SJSA1 (cell line): ENCODE data around the gene F2RL2. TPM values are rescaled to one million over a fixed set of nuclear protein-coding genes. Genes with fewer than 3 reads are reported as not detected.
"Not testable (repeated sequence)": the region's sequence is repeated elsewhere in the genome, so short reads cannot be mapped to it uniquely, and the experiment has no call there.

Source experiments
- DNase-seq, 2 experiments: peaks; one replicate each; pipeline ENCODE4 v3.0.0-alpha.2; 2015 to 2020; ENCODE audit warnings: low spot score in 2 of 2, low read depth in 1 of 2
- H3K27ac ChIP-seq: fragments of 250-450 bp; sonication (Bioruptor Pico); 2 replicates; pipeline ENCODE4 v1.5.1; 2020; ENCODE audit warnings: mild to moderate bottlenecking, moderate library complexity
- H3K27me3 ChIP-seq: fragments of 250-450 bp; sonication (Bioruptor Pico); replicated peaks from 2 replicates; pipeline ENCODE4 v1.5.1; 2020; ENCODE audit warnings: mild to moderate bottlenecking, moderate library complexity
- H3K36me3 ChIP-seq: fragments of 250-450 bp; sonication (Bioruptor Pico); 2 replicates; pipeline ENCODE4 v1.5.1; 2020; ENCODE audit warnings: mild to moderate bottlenecking
- H3K4me1 ChIP-seq: fragments of 250-450 bp; sonication (Bioruptor Pico); replicated peaks from 2 replicates; pipeline ENCODE4 v1.6.1; 2021; ENCODE audit warnings: mild to moderate bottlenecking
- H3K4me3 ChIP-seq: fragments of 250-450 bp; sonication (Bioruptor Pico); 2 replicates; pipeline ENCODE4 v1.5.1; 2020; ENCODE audit warnings: mild to moderate bottlenecking
- H3K9me3 ChIP-seq: fragments of 250-450 bp; sonication (Bioruptor Pico); replicated peaks from 2 replicates; pipeline ENCODE4 v1.5.1; 2020; ENCODE audit warnings: mild to moderate bottlenecking
- total RNA-seq: library from RNA; depleted of rRNA; stranded (reverse); fragments of >200 nt; shearing (Covaris generic); gene quantifications from 2 replicates; pipeline ENCODE4 v1.2.3, GENCODE V29; 2014

Gene F2RL2
- total RNA-seq, 1 experiment from 2014 or later, result 2.0 TPM

- H3K27me3 ChIP-seq, result no peaks in the 10 kb centered on the region
- peaks cover 39% of the 10 kb centered on the region for H3K4me1 ChIP-seq
- no peaks in the 10 kb centered on the region for H3K9me3 ChIP-seq
- no peak overlapping the region for H3K4me3 ChIP-seq
- H3K27ac ChIP-seq, result no peak overlapping the region
- no peaks in the 10 kb centered on the region for H3K36me3 ChIP-seq
- DNase-seq, result peak; percentile 63 to 75
Observed at GRCh38 chr5:76610196-76610595, 13.0 kb downstream of the F2RL2 start.

GRCh38 chr5:76608833-76609232 is 14.4 kb downstream of the F2RL2 start:
- peak in 1 of 2 experiments; percentile 43 for DNase-seq

GRCh38 chr5:76607353-76607871 is 15.8 kb downstream of the F2RL2 start:
- peak overlapping the region; percentile 31 for H3K27ac ChIP-seq
- H3K4me3 ChIP-seq, result peak overlapping the region; percentile 10
- peak; percentile 75 to 83 for DNase-seq
- H3K9me3 ChIP-seq, result no peaks in the 10 kb centered on the region
- no peaks in the 10 kb centered on the region for H3K27me3 ChIP-seq
- H3K36me3 ChIP-seq, result no peaks in the 10 kb centered on the region
- H3K4me1 ChIP-seq, result peaks cover 48% of the 10 kb centered on the region

More at GRCh38 chr5:76608833-76609232, 14.4 kb downstream of the F2RL2 start:
- no peaks in the 10 kb centered on the region for H3K27me3 ChIP-seq
- H3K27ac ChIP-seq, result no peak overlapping the region
- H3K9me3 ChIP-seq, result no peaks in the 10 kb centered on the region
- no peaks in the 10 kb centered on the region for H3K36me3 ChIP-seq
- peaks cover 48% of the 10 kb centered on the region for H3K4me1 ChIP-seq
- H3K4me3 ChIP-seq, result no peak overlapping the region

- no peak for DNase-seq
- Histone ChIP-seq H3K27me3 (no peaks in the 10 kb centered on the region), H3K9me3 (no peaks in the 10 kb centered on the region), H3K4me1 (peaks cover 48% of the 10 kb centered on the region), H3K4me3 (no peak overlapping the region), H3K27ac (no peak overlapping the region), H3K36me3 (no peaks in the 10 kb centered on the region)
Observed at GRCh38 chr5:76606701-76607100, 16.5 kb downstream of the F2RL2 start.

- DNase-seq, result peak in 1 of 2 experiments; percentile 52
- Histone ChIP-seq H3K4me3 (no peak overlapping the region), H3K4me1 (peaks cover 46% of the 10 kb centered on the region), H3K36me3 (no peaks in the 10 kb centered on the region), H3K9me3 (no peaks in the 10 kb centered on the region), H3K27ac (no peak overlapping the region), H3K27me3 (no peaks in the 10 kb centered on the region)
Observed at GRCh38 chr5:76604838-76605237, 18.4 kb downstream of the F2RL2 start.

GRCh38 chr5:76603991-76604390 is 19.2 kb downstream of the F2RL2 start:
- DNase-seq, H3K9me3 ChIP-seq, H3K4me3 ChIP-seq, H3K36me3 ChIP-seq, H3K27me3 ChIP-seq, H3K27ac ChIP-seq: not testable (repeated sequence)
- H3K4me1 ChIP-seq, result peaks cover 43% of the 10 kb centered on the region

GRCh38 chr5:76602094-76602726 is 21.0 kb downstream of the F2RL2 start:
- H3K4me1 ChIP-seq, result peaks cover 25% of the 10 kb centered on the region
- no peaks in the 10 kb centered on the region for H3K27me3 ChIP-seq
- H3K9me3 ChIP-seq, result no peaks in the 10 kb centered on the region
- no peak overlapping the region for H3K27ac ChIP-seq
- peak in 1 of 2 experiments; percentile 34 for DNase-seq
- H3K4me3 ChIP-seq, result no peak overlapping the region
- H3K36me3 ChIP-seq, result no peaks in the 10 kb centered on the region

- Histone ChIP-seq H3K27me3 (no peaks in the 10 kb centered on the region), H3K36me3 (no peaks in the 10 kb centered on the region), H3K9me3 (no peaks in the 10 kb centered on the region), H3K27ac (no peak overlapping the region), H3K4me1 (peaks cover 18% of the 10 kb centered on the region), H3K4me3 (no peak overlapping the region)
- peak in 1 of 2 experiments; percentile 64 for DNase-seq
Observed at GRCh38 chr5:76601470-76601869, 21.7 kb downstream of the F2RL2 start.

- Histone ChIP-seq H3K4me3 (no peak overlapping the region), H3K4me1 (peaks cover 13% of the 10 kb centered on the region), H3K9me3 (no peaks in the 10 kb centered on the region), H3K27ac (no peak overlapping the region), H3K36me3 (no peaks in the 10 kb centered on the region), H3K27me3 (no peaks in the 10 kb centered on the region; the same call in 1 of the 2 replicates)
- DNase-seq, result no peak
Observed at GRCh38 chr5:76600716-76601115, 22.5 kb downstream of the F2RL2 start.

- Histone ChIP-seq H3K4me3 (no peak overlapping the region), H3K36me3 (no peaks in the 10 kb centered on the region), H3K27ac (no peak overlapping the region), H3K27me3 (no peaks in the 10 kb centered on the region; the same call in 1 of the 2 replicates), H3K9me3 (no peaks in the 10 kb centered on the region), H3K4me1 (no peaks in the 10 kb centered on the region)
- DNase-seq, result no peak
Observed at GRCh38 chr5:76598531-76598930, 24.7 kb downstream of the F2RL2 start.

- H3K4me3 ChIP-seq, result no peak overlapping the region
- H3K27ac ChIP-seq, result no peak overlapping the region
- no peaks in the 10 kb centered on the region for H3K36me3 ChIP-seq
- H3K27me3 ChIP-seq, result peaks cover 2% of the 10 kb centered on the region
- no peaks in the 10 kb centered on the region for H3K9me3 ChIP-seq
- no peak for DNase-seq
- H3K4me1 ChIP-seq, result no peaks in the 10 kb centered on the region
Observed at GRCh38 chr5:76595755-76596481, 27.3 kb downstream of the F2RL2 start.

- peaks cover 7% of the 10 kb centered on the region for H3K27me3 ChIP-seq
- no peak for DNase-seq
- H3K27ac ChIP-seq, result no peak overlapping the region
Observed at GRCh38 chr5:76594107-76594506, 29.1 kb downstream of the F2RL2 start.

GRCh38 chr5:76592692-76593091 is 30.5 kb downstream of the F2RL2 start:
- Histone ChIP-seq H3K9me3 (no peaks in the 10 kb centered on the region), H3K36me3 (no peaks in the 10 kb centered on the region), H3K27me3 (peaks cover 7% of the 10 kb centered on the region), H3K4me1 (no peaks in the 10 kb centered on the region), H3K4me3 (no peak overlapping the region), H3K27ac (no peak overlapping the region)
- DNase-seq, result no peak

More at GRCh38 chr5:76594107-76594506, 29.1 kb downstream of the F2RL2 start:
- Histone ChIP-seq H3K4me1 (no peaks in the 10 kb centered on the region), H3K4me3 (no peak overlapping the region), H3K36me3 (no peaks in the 10 kb centered on the region), H3K9me3 (no peaks in the 10 kb centered on the region)

GRCh38 chr5:76591366-76591765 is 31.8 kb downstream of the F2RL2 start:
- Histone ChIP-seq H3K4me3 (no peak overlapping the region), H3K36me3 (no peaks in the 10 kb centered on the region), H3K27ac (no peak overlapping the region), H3K4me1 (no peaks in the 10 kb centered on the region), H3K27me3 (peaks cover 7% of the 10 kb centered on the region), H3K9me3 (no peaks in the 10 kb centered on the region)
- DNase-seq, result no peak
